ENCODE data around the gene SPRN. TPM values are rescaled to one million over a fixed set of nuclear protein-coding genes. Genes with fewer than 3 reads are reported as not detected.

SPRN gene
- total and polyA plus RNA-seq, 12 donors: 0.10 to 1.8 (median 0.60) TPM; not detected in 3

DNA sequence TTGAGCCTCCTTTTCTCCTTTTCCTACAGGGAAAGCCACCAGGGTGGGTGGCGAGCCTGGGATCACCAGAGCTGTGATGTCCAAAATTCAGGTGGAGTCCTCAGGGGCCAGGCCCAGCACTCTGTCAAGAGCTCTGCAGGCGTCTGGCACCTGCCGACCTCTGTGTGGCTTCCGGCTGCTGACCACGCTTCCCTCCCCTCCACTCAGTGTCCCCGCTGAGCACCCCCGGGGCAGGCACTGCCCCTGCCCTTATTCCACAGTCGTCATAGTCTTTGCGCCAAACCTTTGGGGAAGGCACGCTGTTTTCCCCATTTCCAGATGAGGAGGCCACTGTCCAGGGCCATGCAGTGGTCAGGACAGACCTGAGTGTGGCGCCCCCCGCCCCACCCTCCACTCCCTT, 22.9 kb downstream of the SPRN start:
- Histone ChIP-seq H3K9me3 (replicated peaks in 1 of 3) (no peaks in the 10 kb centered on the region), H3K4me1 (replicated peaks in 1 of 2) (peaks cover 9 to 13% of the 10 kb centered on the region in 2 donors), H3K4me3 (no peak overlapping the region), H3K36me3 (replicated peaks in 1 of 2) (peaks cover 0 to 54% of the 10 kb centered on the region in 2 donors), H3K27ac (peak overlapping the region in 3 of 5 donors; percentile 35 to 79 (median 63)), H3K27me3 (no peaks in the 10 kb centered on the region)
- TF ChIP-seq, protein P1, sequence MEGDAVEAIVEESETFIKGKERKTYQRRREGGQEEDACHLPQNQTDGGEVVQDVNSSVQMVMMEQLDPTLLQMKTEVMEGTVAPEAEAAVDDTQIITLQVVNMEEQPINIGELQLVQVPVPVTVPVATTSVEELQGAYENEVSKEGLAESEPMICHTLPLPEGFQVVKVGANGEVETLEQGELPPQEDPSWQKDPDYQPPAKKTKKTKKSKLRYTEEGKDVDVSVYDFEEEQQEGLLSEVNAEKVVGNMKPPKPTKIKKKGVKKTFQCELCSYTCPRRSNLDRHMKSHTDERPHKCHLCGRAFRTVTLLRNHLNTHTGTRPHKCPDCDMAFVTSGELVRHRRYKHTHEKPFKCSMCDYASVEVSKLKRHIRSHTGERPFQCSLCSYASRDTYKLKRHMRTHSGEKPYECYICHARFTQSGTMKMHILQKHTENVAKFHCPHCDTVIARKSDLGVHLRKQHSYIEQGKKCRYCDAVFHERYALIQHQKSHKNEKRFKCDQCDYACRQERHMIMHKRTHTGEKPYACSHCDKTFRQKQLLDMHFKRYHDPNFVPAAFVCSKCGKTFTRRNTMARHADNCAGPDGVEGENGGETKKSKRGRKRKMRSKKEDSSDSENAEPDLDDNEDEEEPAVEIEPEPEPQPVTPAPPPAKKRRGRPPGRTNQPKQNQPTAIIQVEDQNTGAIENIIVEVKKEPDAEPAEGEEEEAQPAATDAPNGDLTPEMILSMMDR (IDR thresholded peaks at IDR 0.05): no peak
- DNase-seq: peak in 3 of 7 donors; percentile 11 to 41 (median 19)
- 92 to 96% (median 93%) methylated on average over 11 to 12 of the region's 12 CpGs for WGBS, 4 donors
- intact Hi-C loops (cut with DNase I): no loop called here

DNA sequence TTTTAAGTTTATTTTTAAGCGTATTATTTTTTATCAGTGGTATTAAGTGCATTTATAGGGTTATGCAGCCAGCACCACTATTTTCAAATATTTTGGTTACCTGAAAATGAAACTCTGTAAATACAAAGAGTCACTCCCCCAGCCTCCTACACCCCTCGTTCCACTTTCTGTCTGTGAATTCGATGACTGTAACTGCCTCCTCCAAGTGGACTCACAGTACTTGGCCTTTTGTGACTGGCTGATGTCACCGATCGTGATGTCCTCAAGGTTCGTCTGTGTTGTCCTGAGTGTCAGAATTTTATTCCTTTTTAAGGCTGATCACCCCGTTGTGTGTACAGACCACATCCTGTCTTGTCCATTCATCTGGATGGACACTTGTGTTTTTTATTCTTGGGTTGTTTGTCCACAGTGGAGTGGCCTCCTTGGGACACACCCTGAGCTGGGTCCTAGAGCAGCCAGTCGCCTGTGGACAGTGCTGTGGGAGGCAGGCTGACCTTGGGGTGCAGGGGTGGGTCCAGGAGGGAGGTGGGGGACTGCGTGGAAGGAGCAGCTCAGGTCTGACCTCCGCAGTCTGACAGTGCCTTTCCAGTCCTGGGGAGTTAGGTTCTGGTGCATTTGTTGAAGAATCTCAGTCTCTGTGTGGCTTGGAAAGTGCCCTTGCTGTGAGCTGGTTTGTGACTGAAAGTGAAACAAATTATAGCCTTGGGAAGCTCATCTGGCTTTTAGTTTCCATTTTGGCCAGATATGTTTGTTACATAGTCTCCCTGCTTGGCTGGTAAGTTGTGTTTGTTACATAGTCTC, 23.6 kb downstream of the SPRN start:
- Histone ChIP-seq H3K4me3 (no peak overlapping the region), H3K27me3 (no peaks in the 10 kb centered on the region), H3K27ac (peak overlapping the region in 3 of 5 donors; percentile 35 to 79 (median 63)), H3K36me3 (replicated peaks in 1 of 2) (peaks cover 0 to 57% of the 10 kb centered on the region in 2 donors), H3K9me3 (replicated peaks in 1 of 3) (no peaks in the 10 kb centered on the region), H3K4me1 (replicated peaks in 1 of 2) (peaks cover 9 to 13% of the 10 kb centered on the region in 2 donors)
- intact Hi-C loops (cut with DNase I): no loop called here
- DNase-seq: peak in 6 of 7 donors; percentile 31 to 65 (median 54)
- 38 to 50% (median 42%) methylated on average over 7 to 10 of the region's 10 CpGs for WGBS, 4 donors
- TF ChIP-seq, protein P1 (IDR thresholded peaks at IDR 0.05): no peak
- TF ChIP-seq POLR2A (IDR thresholded peaks at IDR 0.05): peak in 1 of 2 donors; percentile 10

DNA sequence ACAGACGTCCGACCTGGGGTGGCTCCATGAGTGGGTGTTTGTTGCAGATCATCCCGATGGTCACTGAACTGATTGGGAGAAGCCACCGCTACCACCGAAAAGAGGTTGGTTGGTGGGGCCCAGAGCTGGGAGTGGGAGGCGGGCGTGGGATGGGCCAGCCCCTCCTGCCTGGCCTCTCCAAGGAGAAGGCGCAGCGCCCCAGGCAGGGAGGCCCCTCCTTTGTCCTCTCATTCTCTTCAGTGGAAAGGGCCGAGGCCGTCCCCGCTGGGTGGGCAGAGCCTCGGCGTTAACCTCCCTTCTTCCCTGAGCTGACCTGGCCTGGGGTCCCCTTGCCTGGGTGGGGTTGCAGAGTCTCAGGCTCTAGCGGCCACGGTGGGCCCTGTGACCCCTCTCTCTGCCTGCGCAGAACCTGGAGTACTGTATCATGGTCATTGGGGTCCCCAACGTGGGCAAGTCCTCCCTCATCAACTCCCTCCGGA, 25.3 kb downstream of the SPRN start:
- TF ChIP-seq, protein P1 (IDR thresholded peaks at IDR 0.05): no peak
- no peak for TF ChIP-seq POLR2A (IDR thresholded peaks at IDR 0.05)
- no peaks in the 10 kb centered on the region for H3K27me3 ChIP-seq
- DNase-seq: peak in 2 of 7 donors; percentile 13 to 39
- no peak overlapping the region for H3K27ac ChIP-seq
- H3K36me3 ChIP-seq (replicated peaks in 1 of 2): peaks cover 0 to 57% of the 10 kb centered on the region in 2 donors
- intact Hi-C loops (cut with DNase I): no loop called here
- H3K9me3 ChIP-seq (replicated peaks in 1 of 3): no peaks in the 10 kb centered on the region
- H3K4me3 ChIP-seq: no peak overlapping the region
- H3K4me1 ChIP-seq (replicated peaks in 1 of 2): peaks cover 15 to 22% of the 10 kb centered on the region in 2 donors
- WGBS, 4 donors: 94 to 96% (median 95%) methylated on average over 10 to 19 of the region's 19 CpGs

DNA sequence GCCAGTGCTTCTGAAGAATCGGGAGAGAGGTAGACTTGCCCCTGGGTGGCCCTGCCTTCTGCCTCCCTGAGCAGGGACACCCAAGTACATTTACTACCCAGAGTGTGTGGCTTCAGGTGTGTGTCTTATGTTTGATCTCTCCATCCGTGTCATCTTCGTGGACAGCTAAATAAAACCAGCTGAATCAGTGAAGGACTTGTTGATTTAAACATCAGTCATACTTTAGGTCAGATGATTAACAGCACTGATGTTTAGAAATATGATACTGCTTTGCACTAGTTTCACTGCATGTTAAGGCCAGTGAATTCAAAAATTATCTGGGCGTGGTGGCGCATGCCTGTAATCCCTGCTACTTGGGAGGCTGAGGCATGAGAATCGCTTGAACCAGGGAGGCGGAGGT, 26.5 kb downstream of the SPRN start:
- H3K36me3 ChIP-seq (replicated peaks in 1 of 2): peaks cover 0 to 49% of the 10 kb centered on the region in 2 donors
- TF ChIP-seq POLR2A (IDR thresholded peaks at IDR 0.05): no peak
- TF ChIP-seq, protein P1 (IDR thresholded peaks at IDR 0.05): no peak
- peaks cover 15 to 28% of the 10 kb centered on the region in 2 donors for H3K4me1 ChIP-seq (replicated peaks in 1 of 2)
- 95 to 97% (median 96%) methylated on average over 7 of the region's 7 CpGs for WGBS, 4 donors
- H3K27ac ChIP-seq: no peak overlapping the region
- H3K9me3 ChIP-seq (replicated peaks in 1 of 3): no peaks in the 10 kb centered on the region
- H3K27me3 ChIP-seq: no peaks in the 10 kb centered on the region
- peak in 1 of 7 donors; percentile 5 for DNase-seq
- no peak overlapping the region for H3K4me3 ChIP-seq
- intact Hi-C loops (cut with DNase I): no loop called here
